Suprapubic skin (tissue), 4 donors: Measurements from ENCODE around the gene ECI1. TPM values are rescaled to one million over a fixed set of nuclear protein-coding genes. Genes with fewer than 3 reads are reported as not detected.

Source experiments
- DNase-seq, 2 donors: peaks; one replicate each; pipeline ENCODE4 v3.0.0-alpha.2; 2019; ENCODE audit warnings: low spot score in 2 of 2
- H3K27ac ChIP-seq: fragments of 200-600 bp; sonication (generic); one replicate; pipeline ENCODE4 v1.5.1; 2019
- H3K27me3 ChIP-seq: fragments of 200-600 bp; sonication (generic); one replicate; pipeline ENCODE4 v1.5.1; 2019
- H3K36me3 ChIP-seq: fragments of 200-600 bp; sonication (generic); one replicate; pipeline ENCODE4 v1.5.1; 2019
- H3K4me1 ChIP-seq: fragments of 200-600 bp; sonication (generic); one replicate; pipeline ENCODE4 v1.5.1; 2019
- H3K4me3 ChIP-seq: fragments of 200-600 bp; sonication (generic); one replicate; pipeline ENCODE4 v1.5.1; 2019; ENCODE audit warnings: mild to moderate bottlenecking
- H3K9me3 ChIP-seq: fragments of 200-600 bp; sonication (generic); one replicate; pipeline ENCODE4 v1.5.1; 2019
- EP300 ChIP-seq: sonication (generic); formaldehyde crosslinking; IDR thresholded peaks from one replicate; pipeline ENCODE4 v1.6.1; 2017; ENCODE audit warnings: antibody characterized with exemption
- POLR2A ChIP-seq, 2 donors: fragments of 450-650 bp; IDR thresholded peaks; one replicate each; pipeline ENCODE4 v1.6.1; 2017; ENCODE audit warnings: antibody characterized with exemption in 2 of 2, mild to moderate bottlenecking in 2 of 2, moderate library complexity in 2 of 2
- POLR2AphosphoS5 ChIP-seq, 3 donors: sonication (generic); formaldehyde crosslinking; IDR thresholded peaks; one replicate each; pipeline ENCODE4 v1.6.1; 2017; ENCODE audit warnings: antibody characterized with exemption in 3 of 3
- WGBS: methylation state at CpG from one replicate; pipeline ENCODE4 v1.1.5; 2018; 5-methylcytosine and 5-hydroxymethylcytosine counted together
- total RNA-seq, 4 donors: library from RNA; depleted of rRNA; stranded (reverse); fragments of >200 nt; gene quantifications; one replicate each; pipeline ENCODE4 v1.1.0, GENCODE V29; 2016
- TF ChIP-seq, protein P1 (sequence below), 2 donors: fragments of 200-600 bp in 1 of 2; fragments of 450-650 bp in 1 of 2; sonication (generic) in 1 of 2; IDR thresholded peaks; one replicate each; pipeline ENCODE4 v1.5.1; 2016 to 2019; ENCODE audit warnings: antibody characterized with exemption in 2 of 2, mild to moderate bottlenecking in 1 of 2, moderate library complexity in 1 of 2

The ECI1 gene
- total RNA-seq, 4 donors from 2014 or later = 28.4 to 65.3 (median 47.2) TPM

GRCh38 chr16:2284001-2284770, 32.8 kb upstream of the ECI1 start:
- no peaks in the 10 kb centered on the region for H3K9me3 ChIP-seq
- TF ChIP-seq POLR2A (IDR thresholded peaks at IDR 0.05) (no peak), EP300 (no peak), POLR2AphosphoS5 (IDR thresholded peaks at IDR 0.05) (no peak)
- TF ChIP-seq, protein P1, sequence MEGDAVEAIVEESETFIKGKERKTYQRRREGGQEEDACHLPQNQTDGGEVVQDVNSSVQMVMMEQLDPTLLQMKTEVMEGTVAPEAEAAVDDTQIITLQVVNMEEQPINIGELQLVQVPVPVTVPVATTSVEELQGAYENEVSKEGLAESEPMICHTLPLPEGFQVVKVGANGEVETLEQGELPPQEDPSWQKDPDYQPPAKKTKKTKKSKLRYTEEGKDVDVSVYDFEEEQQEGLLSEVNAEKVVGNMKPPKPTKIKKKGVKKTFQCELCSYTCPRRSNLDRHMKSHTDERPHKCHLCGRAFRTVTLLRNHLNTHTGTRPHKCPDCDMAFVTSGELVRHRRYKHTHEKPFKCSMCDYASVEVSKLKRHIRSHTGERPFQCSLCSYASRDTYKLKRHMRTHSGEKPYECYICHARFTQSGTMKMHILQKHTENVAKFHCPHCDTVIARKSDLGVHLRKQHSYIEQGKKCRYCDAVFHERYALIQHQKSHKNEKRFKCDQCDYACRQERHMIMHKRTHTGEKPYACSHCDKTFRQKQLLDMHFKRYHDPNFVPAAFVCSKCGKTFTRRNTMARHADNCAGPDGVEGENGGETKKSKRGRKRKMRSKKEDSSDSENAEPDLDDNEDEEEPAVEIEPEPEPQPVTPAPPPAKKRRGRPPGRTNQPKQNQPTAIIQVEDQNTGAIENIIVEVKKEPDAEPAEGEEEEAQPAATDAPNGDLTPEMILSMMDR (IDR thresholded peaks at IDR 0.05) = no peak
- WGBS = 64% methylated on average over 17 of the region's 37 CpGs
- no peaks in the 10 kb centered on the region for H3K4me1 ChIP-seq
- DNase-seq = no peak
- no peaks in the 10 kb centered on the region for H3K27me3 ChIP-seq
- H3K36me3 ChIP-seq = peaks cover 22% of the 10 kb centered on the region
- H3K27ac ChIP-seq = no peak overlapping the region
- no peak overlapping the region for H3K4me3 ChIP-seq

- no peaks in the 10 kb centered on the region for H3K4me1 ChIP-seq
- H3K27me3 ChIP-seq = no peaks in the 10 kb centered on the region
- DNase-seq = no peak
- H3K27ac ChIP-seq = no peak overlapping the region
- TF ChIP-seq POLR2AphosphoS5 (IDR thresholded peaks at IDR 0.05) = no peak
- TF ChIP-seq, protein P1 (IDR thresholded peaks at IDR 0.05) = no peak
- no peak for TF ChIP-seq POLR2A (IDR thresholded peaks at IDR 0.05)
- TF ChIP-seq EP300 = no peak
- WGBS = no CpG with 5 or more reads among the region's 26 CpGs
- peaks cover 15% of the 10 kb centered on the region for H3K36me3 ChIP-seq
- no peaks in the 10 kb centered on the region for H3K9me3 ChIP-seq
- no peak overlapping the region for H3K4me3 ChIP-seq
Observed at GRCh38 chr16:2282866-2283555, 31.6 kb upstream of the ECI1 start.

DNA sequence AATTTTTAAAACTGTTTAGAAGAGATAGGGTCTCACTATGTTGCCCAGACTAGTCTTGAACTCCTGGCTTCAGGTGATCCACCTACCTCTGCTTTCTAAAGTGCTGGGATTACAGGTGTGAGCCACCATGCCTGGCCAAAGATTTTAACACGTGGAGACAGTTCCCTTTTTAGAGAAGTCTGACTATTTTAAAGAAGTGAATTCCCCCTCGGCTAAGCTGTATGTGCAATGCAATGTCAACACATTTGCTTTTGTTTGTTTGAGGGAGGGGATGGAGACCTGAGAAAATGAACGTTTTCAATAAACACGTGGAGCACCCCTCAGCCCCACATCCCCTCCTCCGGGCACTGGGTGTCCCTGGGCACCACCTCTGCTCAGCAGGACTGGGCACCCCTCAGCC, 30.9 kb upstream of the ECI1 start:
- WGBS = 81% methylated on average over 5 of the region's 5 CpGs

DNA sequence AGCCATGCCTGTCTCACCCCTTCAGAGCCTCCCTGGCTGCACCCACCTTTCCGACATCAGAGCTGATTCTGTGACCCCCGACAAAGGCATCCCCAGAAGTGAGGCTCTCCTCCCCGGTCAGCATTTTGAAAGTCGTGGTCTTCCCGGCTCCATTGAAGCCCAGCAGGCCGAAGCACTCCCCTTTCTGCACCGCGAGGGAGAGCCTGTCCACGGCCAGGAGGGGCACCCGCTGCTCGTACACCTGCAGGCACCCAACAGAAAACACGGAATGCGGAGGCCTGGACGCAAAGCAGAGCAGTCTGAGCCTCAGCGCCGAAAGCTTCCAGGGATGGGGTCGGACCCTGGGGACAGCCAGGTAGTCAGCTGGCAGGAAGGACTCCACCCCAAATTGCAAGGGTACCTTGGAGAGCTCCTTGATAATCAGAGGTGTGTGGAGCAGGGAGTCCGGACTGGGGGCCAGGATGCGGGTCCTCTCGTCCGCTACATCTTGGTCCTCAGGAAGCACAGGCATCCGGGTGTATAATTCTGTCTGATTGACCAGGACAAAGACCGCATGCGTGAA, 29.7 kb upstream of the ECI1 start:
- peaks cover 19% of the 10 kb centered on the region for H3K36me3 ChIP-seq
- no peak for TF ChIP-seq EP300
- TF ChIP-seq, protein P1 (IDR thresholded peaks at IDR 0.05) = no peak
- no peak for TF ChIP-seq POLR2A (IDR thresholded peaks at IDR 0.05)
- TF ChIP-seq POLR2AphosphoS5 (IDR thresholded peaks at IDR 0.05) = no peak
- DNase-seq = no peak
- H3K27ac ChIP-seq = no peak overlapping the region
- no peaks in the 10 kb centered on the region for H3K9me3 ChIP-seq
- H3K4me1 ChIP-seq = no peaks in the 10 kb centered on the region
- WGBS = 92% methylated on average over 10 of the region's 24 CpGs
- no peak overlapping the region for H3K4me3 ChIP-seq
- no peaks in the 10 kb centered on the region for H3K27me3 ChIP-seq

More for the DNA sequence above, 30.9 kb upstream of the ECI1 start:
- H3K4me3 ChIP-seq = no peak overlapping the region
- no peak overlapping the region for H3K27ac ChIP-seq
- TF ChIP-seq, protein P1 (IDR thresholded peaks at IDR 0.05) = no peak
- H3K27me3 ChIP-seq = no peaks in the 10 kb centered on the region
- H3K4me1 ChIP-seq = no peaks in the 10 kb centered on the region
- peaks cover 19% of the 10 kb centered on the region for H3K36me3 ChIP-seq
- no peak for DNase-seq
- H3K9me3 ChIP-seq = no peaks in the 10 kb centered on the region

DNA sequence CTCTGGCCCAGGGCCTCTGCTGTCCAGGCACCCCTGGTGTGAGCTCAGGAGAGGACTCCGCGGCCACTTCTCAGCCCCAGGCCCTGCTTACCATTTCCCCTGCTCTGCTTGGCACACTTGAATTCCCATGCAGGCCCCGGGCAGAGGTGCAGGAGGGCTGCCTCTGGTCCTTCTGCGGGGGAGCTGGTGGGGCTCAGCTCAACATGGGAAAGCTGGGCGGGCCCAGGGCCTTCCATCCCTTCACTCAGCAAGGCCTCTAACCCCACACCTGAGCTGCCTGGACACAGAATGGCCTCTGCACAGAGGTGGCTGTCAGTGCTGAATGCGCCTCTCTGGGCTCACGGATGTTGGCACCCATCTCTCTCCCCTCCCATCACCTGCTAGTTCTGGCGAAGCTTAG, 29.1 kb upstream of the ECI1 start:
- no peak for DNase-seq
- 93% methylated on average over 8 of the region's 8 CpGs for WGBS
- TF ChIP-seq, protein P1 (IDR thresholded peaks at IDR 0.05) = no peak
- TF ChIP-seq EP300 (no peak), POLR2AphosphoS5 (IDR thresholded peaks at IDR 0.05) (no peak)
- Histone ChIP-seq H3K27ac (no peak overlapping the region), H3K4me3 (no peak overlapping the region), H3K27me3 (no peaks in the 10 kb centered on the region), H3K4me1 (no peaks in the 10 kb centered on the region), H3K36me3 (peaks cover 19% of the 10 kb centered on the region), H3K9me3 (no peaks in the 10 kb centered on the region)
